Activated naive CD8-positive, alpha-beta T cell treated with anti-CD3 and anti-CD28 coated beads, Interleukin-2, amount 50 U/mL, for 24 hours (primary cell): ENCODE measurements around the gene ALDH4A1.
"Not testable (repeated sequence)": the region's sequence is repeated elsewhere in the genome, so short reads cannot be mapped to it uniquely, and the experiment has no call there.

Experiments
- ATAC-seq: fragments of 150-1000 bp; cut with Tn5 transposase; one replicate; pipeline ENCODE4 v1.10.0; 2021
- DNase-seq: peaks from one replicate; pipeline ENCODE4 v3.0.0; 2021
- H3K27ac Mint-ChIP-seq: one replicate; pipeline ENCODE4 v1.8.0; 2021; ENCODE audit warnings: mild to moderate bottlenecking, mixed read lengths
- H3K27me3 Mint-ChIP-seq: one replicate; pipeline ENCODE4 v1.8.0; 2021; ENCODE audit warnings: mixed read lengths
- H3K36me3 Mint-ChIP-seq: one replicate; pipeline ENCODE4 v1.8.0; 2021; ENCODE audit warnings: low read depth, mixed read lengths
- H3K4me1 Mint-ChIP-seq: one replicate; pipeline ENCODE4 v1.8.0; 2021; ENCODE audit warnings: mixed read lengths
- H3K4me3 Mint-ChIP-seq: one replicate; pipeline ENCODE4 v1.8.0; 2021; ENCODE audit warnings: mild to moderate bottlenecking, moderate library complexity, mixed read lengths
- H3K9me3 Mint-ChIP-seq: one replicate; pipeline ENCODE4 v1.8.0; 2021; ENCODE audit warnings: mixed read lengths

ALDH4A1 gene

GRCh38 chr1:18874600-18874999 is 27.8 kb downstream of the ALDH4A1 start:
- ATAC-seq (no peak), DNase-seq (no peak)
- no peaks in the 10 kb centered on the region for H3K27me3 Mint-ChIP-seq
- H3K27ac Mint-ChIP-seq = no peak overlapping the region
- H3K36me3 Mint-ChIP-seq = no peaks in the 10 kb centered on the region
- H3K4me1 Mint-ChIP-seq = no peaks in the 10 kb centered on the region
- no peak overlapping the region for H3K4me3 Mint-ChIP-seq
- H3K9me3 Mint-ChIP-seq = no peaks in the 10 kb centered on the region

DNA sequence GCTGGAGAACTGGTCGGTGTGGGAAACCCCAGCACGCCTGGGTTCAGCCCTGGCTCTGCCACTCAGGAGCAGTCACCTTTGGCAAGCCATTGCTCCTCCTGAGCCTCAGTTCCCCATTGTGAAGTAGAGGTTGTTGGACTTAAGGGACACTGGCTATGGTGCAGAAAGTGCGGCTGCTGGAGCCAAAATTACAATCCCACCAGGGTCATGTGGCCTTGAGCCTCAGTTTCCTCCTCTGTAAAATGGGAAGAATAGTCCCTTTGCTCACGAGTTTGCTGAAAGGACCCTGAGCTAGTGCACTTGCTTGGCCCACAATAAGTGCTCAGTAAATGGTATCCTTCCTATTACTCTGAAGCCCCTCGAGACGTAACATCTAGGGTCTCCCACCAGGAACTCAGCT is 28.3 kb downstream of the ALDH4A1 start:
- no peaks in the 10 kb centered on the region for H3K9me3 Mint-ChIP-seq
- no peak for DNase-seq
- H3K27ac Mint-ChIP-seq = no peak overlapping the region
- no peak overlapping the region for H3K4me3 Mint-ChIP-seq
- H3K27me3 Mint-ChIP-seq = no peaks in the 10 kb centered on the region
- no peaks in the 10 kb centered on the region for H3K36me3 Mint-ChIP-seq
- ATAC-seq = no peak
- H3K4me1 Mint-ChIP-seq = no peaks in the 10 kb centered on the region

- Mint-ChIP-seq H3K27me3 (peaks cover 2% of the 10 kb centered on the region), H3K36me3 (no peaks in the 10 kb centered on the region), H3K4me3 (no peak overlapping the region), H3K4me1 (no peaks in the 10 kb centered on the region), H3K9me3 (no peaks in the 10 kb centered on the region), H3K27ac (no peak overlapping the region)
- no peak for DNase-seq
- ATAC-seq = no peak
Measured at GRCh38 chr1:18872071-18872611, 30.2 kb downstream of the ALDH4A1 start.

DNA sequence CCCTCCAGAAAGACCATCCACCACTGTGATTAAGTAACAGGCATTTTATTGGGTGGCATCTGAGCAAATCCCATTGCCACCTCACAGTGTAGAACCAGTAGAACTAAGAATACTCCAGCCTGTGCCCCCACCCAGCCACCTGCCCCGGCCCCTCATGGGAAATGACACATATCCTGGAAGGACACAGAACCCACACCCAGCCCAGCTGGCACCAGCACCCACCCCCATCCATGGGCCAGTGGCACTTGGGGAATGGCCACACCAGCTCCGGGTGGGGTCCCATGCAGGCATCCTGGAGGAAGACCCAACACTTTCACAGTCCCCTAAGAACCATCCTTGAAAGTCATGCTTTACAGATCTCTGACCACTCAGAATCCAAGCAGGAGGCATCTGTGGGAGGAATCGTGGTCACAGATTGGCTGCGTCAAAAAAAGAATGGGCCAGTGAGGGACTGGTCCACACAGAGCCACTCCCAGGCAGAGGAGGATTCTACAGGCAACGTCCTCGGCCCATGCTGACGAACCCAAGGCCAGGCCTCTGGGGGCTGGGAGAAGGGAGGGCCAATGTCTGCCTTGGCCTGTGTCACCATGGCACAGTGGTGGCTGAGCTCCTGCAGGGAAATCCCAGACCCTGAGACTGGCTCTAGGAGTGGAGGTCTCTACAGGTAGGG is 30.8 kb downstream of the ALDH4A1 start:
- Mint-ChIP-seq H3K9me3 (no peaks in the 10 kb centered on the region), H3K36me3 (no peaks in the 10 kb centered on the region), H3K27me3 (peaks cover 2% of the 10 kb centered on the region), H3K4me1 (no peaks in the 10 kb centered on the region), H3K4me3 (no peak overlapping the region), H3K27ac (no peak overlapping the region)
- DNase-seq (no peak), ATAC-seq (no peak)

GRCh38 chr1:18870957-18871356 is 31.4 kb downstream of the ALDH4A1 start:
- no peaks in the 10 kb centered on the region for H3K9me3 Mint-ChIP-seq
- H3K4me1 Mint-ChIP-seq = no peaks in the 10 kb centered on the region
- no peak overlapping the region for H3K4me3 Mint-ChIP-seq
- H3K36me3 Mint-ChIP-seq = no peaks in the 10 kb centered on the region
- DNase-seq (no peak), ATAC-seq (no peak)
- H3K27me3 Mint-ChIP-seq = peaks cover 2% of the 10 kb centered on the region
- H3K27ac Mint-ChIP-seq = no peak overlapping the region

- H3K4me3 Mint-ChIP-seq, H3K36me3 Mint-ChIP-seq, ATAC-seq, H3K9me3 Mint-ChIP-seq, H3K27me3 Mint-ChIP-seq, H3K4me1 Mint-ChIP-seq, H3K27ac Mint-ChIP-seq, DNase-seq: not testable (repeated sequence)
Measured at GRCh38 chr1:18870595-18870865, 31.8 kb downstream of the ALDH4A1 start.

- no peak for ATAC-seq
- no peak for DNase-seq
- peaks cover 6% of the 10 kb centered on the region for H3K27me3 Mint-ChIP-seq
Measured at GRCh38 chr1:18869847-18870594, 32.3 kb downstream of the ALDH4A1 start.

GRCh38 chr1:18868801-18869424 is 33.4 kb downstream of the ALDH4A1 start:
- peaks cover 6% of the 10 kb centered on the region for H3K27me3 Mint-ChIP-seq

More at GRCh38 chr1:18869847-18870594, 32.3 kb downstream of the ALDH4A1 start:
- H3K9me3 Mint-ChIP-seq = no peaks in the 10 kb centered on the region
- H3K4me1 Mint-ChIP-seq = no peaks in the 10 kb centered on the region
- H3K36me3 Mint-ChIP-seq = no peaks in the 10 kb centered on the region
- H3K27ac Mint-ChIP-seq = no peak overlapping the region
- no peak overlapping the region for H3K4me3 Mint-ChIP-seq

GRCh38 chr1:18868354-18868753 is 34.0 kb downstream of the ALDH4A1 start:
- H3K36me3 Mint-ChIP-seq = no peaks in the 10 kb centered on the region
- DNase-seq (no peak), ATAC-seq (no peak)
- peaks cover 6% of the 10 kb centered on the region for H3K27me3 Mint-ChIP-seq
- H3K9me3 Mint-ChIP-seq = no peaks in the 10 kb centered on the region
- no peak overlapping the region for H3K27ac Mint-ChIP-seq
- H3K4me3 Mint-ChIP-seq = no peak overlapping the region
- no peaks in the 10 kb centered on the region for H3K4me1 Mint-ChIP-seq

More at GRCh38 chr1:18868801-18869424, 33.4 kb downstream of the ALDH4A1 start:
- Mint-ChIP-seq H3K27ac (no peak overlapping the region), H3K36me3 (no peaks in the 10 kb centered on the region), H3K4me3 (no peak overlapping the region), H3K4me1 (no peaks in the 10 kb centered on the region), H3K9me3 (no peaks in the 10 kb centered on the region)
- no peak for ATAC-seq
- no peak for DNase-seq

DNA sequence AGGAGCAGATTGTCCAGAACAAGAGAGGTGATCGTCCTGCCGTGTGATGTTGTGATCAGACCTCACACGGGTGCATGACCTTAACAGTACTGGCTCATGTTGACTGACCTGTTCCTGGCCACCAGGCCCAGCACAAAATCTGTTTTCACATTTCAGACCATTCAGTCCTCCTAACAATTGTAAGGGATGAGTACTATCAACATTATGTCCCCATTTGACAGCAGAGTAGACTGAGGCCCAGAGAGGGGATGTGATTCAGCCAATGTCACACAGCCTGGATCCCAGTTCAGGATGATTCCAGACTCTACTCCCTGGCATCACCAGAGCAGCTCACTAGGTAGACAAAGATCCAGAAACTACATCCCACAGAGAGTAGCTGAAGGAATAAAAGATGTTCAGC is 35.5 kb downstream of the ALDH4A1 start:
- ATAC-seq (no peak), DNase-seq (no peak)
- H3K27me3 Mint-ChIP-seq = peaks cover 6% of the 10 kb centered on the region
- H3K4me3 Mint-ChIP-seq = no peak overlapping the region
- no peaks in the 10 kb centered on the region for H3K9me3 Mint-ChIP-seq
- H3K27ac Mint-ChIP-seq = no peak overlapping the region
- no peaks in the 10 kb centered on the region for H3K4me1 Mint-ChIP-seq
- H3K36me3 Mint-ChIP-seq = no peaks in the 10 kb centered on the region

- DNase-seq (no peak), ATAC-seq (no peak)
- Mint-ChIP-seq H3K9me3 (no peaks in the 10 kb centered on the region), H3K4me3 (no peak overlapping the region), H3K4me1 (no peaks in the 10 kb centered on the region), H3K27ac (no peak overlapping the region), H3K36me3 (no peaks in the 10 kb centered on the region), H3K27me3 (peaks cover 6% of the 10 kb centered on the region)
Measured at GRCh38 chr1:18866314-18866713, 36.0 kb downstream of the ALDH4A1 start.

GRCh38 chr1:18865176-18865575 is 37.2 kb downstream of the ALDH4A1 start:
- Mint-ChIP-seq H3K4me3 (no peak overlapping the region), H3K9me3 (no peaks in the 10 kb centered on the region), H3K27ac (no peak overlapping the region), H3K27me3 (peaks cover 6% of the 10 kb centered on the region), H3K4me1 (no peaks in the 10 kb centered on the region), H3K36me3 (no peaks in the 10 kb centered on the region)
- DNase-seq (no peak), ATAC-seq (no peak)

DNA sequence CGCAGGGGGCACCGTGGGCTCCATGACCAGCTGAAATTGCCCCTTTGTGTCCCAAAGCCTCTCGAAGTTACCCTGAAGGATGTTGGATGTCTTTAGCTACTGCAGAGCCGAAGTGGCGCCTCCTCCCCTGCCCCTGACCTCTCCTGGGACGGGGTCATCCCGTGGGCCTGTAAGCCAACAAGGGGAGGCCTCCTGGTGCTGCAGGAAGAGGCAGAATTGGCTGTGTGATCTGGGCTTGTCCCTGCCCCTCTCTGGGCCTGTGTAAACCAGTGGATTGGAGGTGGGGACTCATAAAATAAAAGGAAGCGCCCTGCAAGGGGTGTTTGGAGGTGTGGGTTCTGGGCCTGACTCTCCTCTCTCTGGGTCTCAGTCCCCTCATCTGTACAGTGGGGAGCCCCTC is 40.8 kb downstream of the ALDH4A1 start:
- H3K36me3 Mint-ChIP-seq = no peaks in the 10 kb centered on the region
- no peak overlapping the region for H3K27ac Mint-ChIP-seq

GRCh38 chr1:18861082-18861481 is 41.3 kb downstream of the ALDH4A1 start:
- H3K27me3 Mint-ChIP-seq = peaks cover 5% of the 10 kb centered on the region

More for the DNA sequence above, 40.8 kb downstream of the ALDH4A1 start:
- H3K27me3 Mint-ChIP-seq = peaks cover 5% of the 10 kb centered on the region
- no peaks in the 10 kb centered on the region for H3K9me3 Mint-ChIP-seq
- ATAC-seq (no peak), DNase-seq (no peak)
- H3K4me1 Mint-ChIP-seq = no peaks in the 10 kb centered on the region
- H3K4me3 Mint-ChIP-seq = no peak overlapping the region

DNA sequence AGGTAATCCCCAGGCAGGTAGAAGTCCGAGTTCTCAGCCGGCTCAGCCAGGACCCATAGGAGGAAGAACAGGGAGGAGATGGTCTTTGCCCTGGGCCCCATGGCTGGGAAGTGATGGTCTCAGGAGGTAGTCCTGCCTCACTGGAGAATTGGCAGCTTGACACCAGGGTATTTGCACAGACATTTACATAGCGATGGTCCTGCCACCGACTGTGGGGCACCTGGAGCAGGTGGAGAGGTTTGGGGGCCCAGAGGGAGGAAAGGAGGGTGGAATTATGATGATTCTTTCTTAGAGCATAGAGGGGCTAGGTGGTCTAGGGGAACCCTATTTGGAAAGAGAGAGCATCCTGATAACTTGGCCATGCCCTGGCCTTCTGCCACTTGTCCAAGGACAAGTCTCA is 42.8 kb downstream of the ALDH4A1 start, which contains the start of gene TAS1R2:
TSS of gene TAS1R2 (minus strand) at position 101 of the 400 bp plus-strand sequence. CDS start at position 101, 0 bp downstream.
- no peak for ATAC-seq
- Mint-ChIP-seq H3K27ac (no peak within 1 kb of the TSS), H3K4me1 (no peaks in the 10 kb centered on the region), H3K9me3 (no peaks in the 10 kb centered on the region), H3K27me3 (no peaks in the 10 kb centered on the region), H3K36me3 (no peaks in the 10 kb centered on the region), H3K4me3 (no peak within 1 kb of the TSS)
- DNase-seq = no peak

More at GRCh38 chr1:18861082-18861481, 41.3 kb downstream of the ALDH4A1 start:
- no peaks in the 10 kb centered on the region for H3K9me3 Mint-ChIP-seq
- ATAC-seq = no peak
- no peak overlapping the region for H3K27ac Mint-ChIP-seq
- no peak for DNase-seq
- no peaks in the 10 kb centered on the region for H3K36me3 Mint-ChIP-seq
- H3K4me3 Mint-ChIP-seq = no peak overlapping the region
- no peaks in the 10 kb centered on the region for H3K4me1 Mint-ChIP-seq
